Esophagus squamous epithelium (tissue), 4 donors: ENCODE results near the gene ODF2.

Source experiments
- CTCF ChIP-seq, 6 experiments: fragments of 450-650 bp in 4 of 6; fragments of 200-600 bp in 2 of 6; sonication (generic) in 2 of 6; IDR thresholded peaks; one replicate each; pipeline ENCODE4 v1.5.1; 2016 to 2019; ENCODE audit warnings: antibody characterized with exemption in 6 of 6, mild to moderate bottlenecking in 4 of 6, moderate library complexity in 4 of 6
- POLR2A ChIP-seq, 4 donors: fragments of 450-650 bp; IDR thresholded peaks; one replicate each; pipeline ENCODE4 v1.6.1; 2017; ENCODE audit warnings: antibody characterized with exemption in 4 of 4, mild to moderate bottlenecking in 4 of 4, moderate library complexity in 3 of 4

GRCh38 chr9:128529191-128529590 is 73.4 kb downstream of the ODF2 start:
- no peak for TF ChIP-seq CTCF (IDR thresholded peaks at IDR 0.05)
- TF ChIP-seq POLR2A (IDR thresholded peaks at IDR 0.05) = no peak
